Cardiac muscle cell (in vitro differentiated cells and primary cell): ENCODE measurements around the gene ADAP1. TPM values are rescaled to one million over a fixed set of nuclear protein-coding genes. Genes with fewer than 3 reads are reported as not detected.

ENCODE experiments used
- DNase-seq, 2 donors: peaks; one replicate each; pipeline versions ENCODE4 v3.0.0 to v3.0.0-alpha.2; 2010 to 2017; ENCODE audit warnings: low read depth in 1 of 2, low spot score in 1 of 2
- H3K27ac ChIP-seq: fragments of 200-600 bp; sonication (generic); 2 replicates; pipeline ENCODE4 v1.5.1; 2016
- H3K27me3 ChIP-seq: fragments of 200-600 bp; sonication (generic); 2 replicates; pipeline ENCODE4 v1.6.0; 2016; ENCODE audit warnings: control low read depth
- H3K36me3 ChIP-seq: fragments of 200-600 bp; sonication (generic); 2 replicates; pipeline ENCODE4 v1.5.1; 2016; ENCODE audit warnings: control low read depth
- H3K4me1 ChIP-seq: fragments of 200-600 bp; sonication (generic); 2 replicates; pipeline ENCODE4 v1.8.1; 2017; ENCODE audit warnings: low read depth, mild to moderate bottlenecking, mixed run types
- H3K4me3 ChIP-seq: fragments of 200-600 bp; sonication (generic); 2 replicates; pipeline ENCODE4 v1.5.1; 2016; ENCODE audit warnings: mild to moderate bottlenecking
- H3K9me3 ChIP-seq: fragments of 200-600 bp; sonication (generic); 2 replicates; pipeline ENCODE4 v1.5.1; 2017; ENCODE audit warnings: low read depth, mild to moderate bottlenecking, control low read depth
- CTCF ChIP-seq: IDR thresholded peaks from 2 replicates; pipeline ENCODE4 v1.5.1; 2012; ENCODE audit warnings: low read depth, mild to moderate bottlenecking, low read length
- polyA plus RNA-seq: library from polyadenylated mRNA; unstranded; fragments of >200 nt; fragmentation: Nextera tagmentation; extraction: Ambion mirVana; gene quantifications from 2 replicates; pipeline ENCODE4 v1.2.1, GENCODE V29; 2016
- total RNA-seq: library from RNA; depleted of rRNA; stranded (reverse); fragments of >200 nt; gene quantifications from 2 replicates; pipeline ENCODE4 v1.2.3, GENCODE V29; 2016

Gene ADAP1
- total and polyA plus RNA-seq, 2 experiments from 2014 or later: 12.0 to 14.4 TPM

GRCh38 chr7:900331-901040 is 54.0 kb downstream of the ADAP1 start:
- DNase-seq: no peak
- H3K27me3 ChIP-seq: peaks cover 11% of the 10 kb centered on the region
- no peak overlapping the region for H3K27ac ChIP-seq
- H3K4me1 ChIP-seq: no peaks in the 10 kb centered on the region
- peaks cover 8% of the 10 kb centered on the region for H3K36me3 ChIP-seq
- TF ChIP-seq CTCF: no peak
- no peak overlapping the region for H3K4me3 ChIP-seq
- no peaks in the 10 kb centered on the region for H3K9me3 ChIP-seq

- H3K9me3 ChIP-seq: no peaks in the 10 kb centered on the region
- H3K4me1 ChIP-seq: no peaks in the 10 kb centered on the region
- H3K36me3 ChIP-seq: peaks cover 8% of the 10 kb centered on the region
- H3K27me3 ChIP-seq: peaks cover 6% of the 10 kb centered on the region
- H3K27ac ChIP-seq: no peak overlapping the region
- H3K4me3 ChIP-seq: no peak overlapping the region
- no peak for TF ChIP-seq CTCF
- no peak for DNase-seq
Measured at GRCh38 chr7:899806-900205, 54.7 kb downstream of the ADAP1 start.

GRCh38 chr7:898855-899681 is 55.4 kb downstream of the ADAP1 start:
- DNase-seq: no peak
- TF ChIP-seq CTCF: no peak
- no peaks in the 10 kb centered on the region for H3K27me3 ChIP-seq
- peaks cover 10% of the 10 kb centered on the region for H3K36me3 ChIP-seq
- no peaks in the 10 kb centered on the region for H3K4me1 ChIP-seq
- H3K9me3 ChIP-seq: no peaks in the 10 kb centered on the region
- no peak overlapping the region for H3K27ac ChIP-seq
- no peak overlapping the region for H3K4me3 ChIP-seq

- no peak for TF ChIP-seq CTCF
- H3K27me3 ChIP-seq: no peaks in the 10 kb centered on the region
- H3K4me1 ChIP-seq: no peaks in the 10 kb centered on the region
- DNase-seq: no peak
- H3K36me3 ChIP-seq: peaks cover 12% of the 10 kb centered on the region
- H3K9me3 ChIP-seq: no peaks in the 10 kb centered on the region
- no peak overlapping the region for H3K27ac ChIP-seq
- H3K4me3 ChIP-seq: no peak overlapping the region
Measured at GRCh38 chr7:898460-898854, 56.0 kb downstream of the ADAP1 start.

- no peaks in the 10 kb centered on the region for H3K9me3 ChIP-seq
- H3K4me3 ChIP-seq: no peak overlapping the region
- H3K36me3 ChIP-seq: peaks cover 12% of the 10 kb centered on the region
- H3K4me1 ChIP-seq: no peaks in the 10 kb centered on the region
- no peak for TF ChIP-seq CTCF
- DNase-seq: peak; percentile 21 to 34
- no peaks in the 10 kb centered on the region for H3K27me3 ChIP-seq
- no peak overlapping the region for H3K27ac ChIP-seq
Measured at GRCh38 chr7:897771-898376, 56.6 kb downstream of the ADAP1 start.
